H1 (cell line): ENCODE measurements around the gene MAPK14.

Experiments
- CTCF ChIP-seq, 3 experiments: IDR thresholded peaks; 1 replicate in 2 of 3; 2 replicates in 1 of 3; pipeline versions ENCODE4 v1.5.1 to v1.6.1; 2011; ENCODE audit warnings: low read length in 3 of 3, mild to moderate bottlenecking in 3 of 3, inconsistent platforms in 2 of 3, low read depth in 1 of 3, moderate library complexity in 1 of 3; ENCODE audit not compliant: insufficient read depth in 1 of 3; ENCODE audit errors: control extremely low read depth in 1 of 3
- EGR1 ChIP-seq: IDR thresholded peaks from 2 replicates; pipeline ENCODE4 v1.6.1; 2011; ENCODE audit warnings: low read depth, low read length, borderline replicate concordance
- EP300 ChIP-seq, 2 experiments: IDR thresholded peaks; 1 replicate in 1 of 2; 2 replicates in 1 of 2; pipeline ENCODE4 v1.6.1; 2011 to 2012; ENCODE audit warnings: low read depth in 2 of 2, low read length in 2 of 2, mild to moderate bottlenecking in 2 of 2, borderline replicate concordance in 1 of 2, inconsistent platforms in 1 of 2, moderate library complexity in 1 of 2
- EZH2 ChIP-seq: fragments of 200-600 bp; sonication (generic); IDR thresholded peaks from 2 replicates; pipeline ENCODE4 v1.7.1; 2012; ENCODE audit warnings: low read depth, mild to moderate bottlenecking, moderate library complexity, low read length, inconsistent platforms; ENCODE audit not compliant: severe bottlenecking
- JUND ChIP-seq: IDR thresholded peaks from 2 replicates; pipeline ENCODE4 v1.6.1; 2011; ENCODE audit warnings: mild to moderate bottlenecking, improper control_type of control experiment, low read length
- POLR2AphosphoS5 ChIP-seq: IDR thresholded peaks from 2 replicates; pipeline ENCODE4 v1.6.1; 2011; ENCODE audit warnings: low read depth, low read length
- SP1 ChIP-seq: IDR thresholded peaks from 2 replicates; pipeline ENCODE4 v1.6.1; 2011; ENCODE audit warnings: low read depth, low read length

GRCh38 chr6:36034441-36034840 is 6.8 kb downstream of the MAPK14 start:
- TF ChIP-seq SP1: no peak
- TF ChIP-seq CTCF (IDR thresholded peaks at IDR 0.05; ENCODE audit: control extremely low read depth in 1 of 3, insufficient read depth in 1 of 3, low read depth in 1 of 3, low read length in 3 of 3): no peak
- TF ChIP-seq EZH2: no peak
- no peak for TF ChIP-seq POLR2AphosphoS5
- TF ChIP-seq JUND: no peak
- no peak for TF ChIP-seq EP300 (IDR thresholded peaks at IDR 0.05; ENCODE audit: borderline replicate concordance in 1 of 2, low read depth in 2 of 2, low read length in 2 of 2)
- no peak for TF ChIP-seq EGR1
